ENCODE measurements around the gene NMD3.

The NMD3 gene

DNA sequence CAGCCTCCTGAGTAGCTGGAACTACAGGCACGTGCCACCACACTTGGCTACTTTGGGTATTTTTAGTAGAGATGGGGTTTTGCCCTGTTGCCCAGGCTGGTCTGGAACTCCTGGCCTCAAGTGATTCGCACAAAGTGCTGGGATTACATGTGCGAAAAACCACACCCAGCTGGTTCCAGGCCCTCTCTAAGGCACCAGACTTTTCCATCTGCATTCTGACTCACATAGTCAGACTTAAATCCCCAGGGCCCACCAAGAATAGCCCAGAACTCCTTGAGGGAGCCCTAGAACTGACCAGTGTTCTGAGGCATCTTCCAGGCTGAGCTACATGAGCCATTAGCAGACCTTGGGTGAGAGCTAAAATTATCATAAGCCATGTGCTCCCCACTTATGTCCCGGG is 68.1 kb downstream of the NMD3 start:
- no peak for DNase-seq

DNA sequence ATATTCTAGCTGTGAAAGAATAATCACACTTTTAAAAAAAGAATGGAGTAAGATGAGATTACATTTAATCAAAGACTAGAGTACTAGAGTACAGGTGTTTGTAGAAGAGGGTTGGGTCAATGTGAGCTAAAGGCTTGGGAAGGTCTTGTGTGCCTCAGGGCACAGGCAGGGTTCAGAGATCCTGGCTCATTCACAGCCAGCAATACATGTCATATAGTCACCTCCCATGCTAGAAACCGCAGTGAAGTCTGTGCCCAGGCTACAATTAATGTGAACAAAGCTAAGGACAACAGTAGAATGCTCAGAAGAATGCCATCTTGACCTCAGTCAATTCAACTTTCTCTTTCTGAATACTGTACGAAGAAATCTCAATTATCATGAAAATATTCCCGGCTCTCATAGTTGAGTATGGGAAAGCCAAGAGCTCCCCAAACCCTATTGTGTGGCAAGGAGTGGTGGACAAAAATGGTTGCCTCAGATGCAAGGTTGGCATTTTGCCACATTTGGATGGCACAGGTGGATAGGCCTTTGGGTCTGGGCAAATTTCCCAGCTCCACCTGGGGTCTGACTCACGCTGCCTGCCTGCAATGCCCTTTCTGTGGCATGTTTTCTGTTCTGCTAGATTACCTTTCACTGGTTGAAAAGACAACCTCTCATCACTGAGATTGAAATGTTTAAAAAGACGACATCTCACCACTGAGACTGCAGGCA is 70.2 kb downstream of the NMD3 start:
- no peak for DNase-seq

DNA sequence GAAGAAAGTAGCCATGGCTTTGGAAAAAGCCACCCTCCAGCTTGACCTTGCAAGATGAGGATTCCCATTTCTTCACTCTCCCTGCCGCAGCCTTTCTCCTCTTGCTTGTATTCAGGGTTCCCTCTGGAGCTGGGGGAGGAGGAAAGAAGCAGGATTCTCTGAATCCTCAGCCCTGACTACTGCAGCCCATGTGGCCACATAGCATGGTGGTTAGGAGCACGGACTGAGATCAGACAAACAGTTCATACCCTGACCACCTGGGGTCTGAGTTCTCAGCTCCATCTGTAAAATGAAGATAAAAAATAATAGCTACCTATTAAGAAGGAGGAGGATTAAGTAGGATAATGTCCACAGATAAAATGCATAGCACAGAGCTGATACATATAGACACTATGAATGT is 72.3 kb downstream of the NMD3 start:
- DNase-seq: no peak

DNA sequence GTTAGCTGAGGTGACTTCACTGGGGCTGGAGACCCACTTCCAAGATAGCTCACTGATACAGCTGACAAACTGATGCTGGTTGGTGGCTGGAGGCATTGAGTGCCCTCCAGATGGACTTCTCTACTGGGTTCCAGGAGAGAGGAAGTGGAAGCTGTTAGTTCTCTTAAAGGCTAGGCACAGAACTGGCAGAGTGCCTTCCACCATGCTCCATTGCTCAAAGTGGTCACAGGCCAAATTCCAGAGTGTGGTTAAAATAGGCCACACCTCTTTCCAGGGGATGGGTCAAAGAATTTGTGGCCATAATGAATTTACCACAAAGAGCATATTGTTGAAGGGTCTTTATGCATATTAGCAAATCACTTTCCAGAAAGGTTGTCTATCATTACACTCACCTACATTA is 74.2 kb downstream of the NMD3 start:
- no peak for DNase-seq

DNA sequence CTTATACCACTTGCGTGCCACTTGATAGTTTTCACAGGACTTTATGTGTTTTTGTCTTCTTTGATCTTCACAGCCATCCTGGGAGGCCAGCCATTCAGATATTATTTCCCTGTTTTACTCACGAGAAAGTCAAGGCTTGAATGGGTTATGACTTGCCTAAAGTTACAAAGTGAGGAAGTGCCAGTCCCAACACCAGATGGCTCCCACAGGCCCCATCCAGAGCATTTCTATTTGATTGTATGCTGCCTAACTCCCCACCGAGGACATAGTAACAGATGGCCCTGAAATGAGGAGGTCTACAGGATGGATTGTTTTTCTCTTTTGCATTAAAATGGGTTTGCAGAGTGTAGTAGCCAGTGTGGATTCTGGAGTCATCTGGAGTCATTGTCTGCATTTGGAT is 75.7 kb downstream of the NMD3 start:
- DNase-seq: no peak

Measured in stimulated activated naive CD4-positive, alpha-beta T cell (primary cell).